GM20000 (cell line): ENCODE measurements around the gene FAM3D.

Experiments
- DNase-seq: peaks from one replicate; pipeline ENCODE4 v3.0.0; 2012; ENCODE audit warnings: low spot score
- TF ChIP-seq, protein P1 (sequence below): IDR thresholded peaks from 2 replicates; pipeline ENCODE4 v1.5.1; 2012; ENCODE audit warnings: mild to moderate bottlenecking, control low read depth; ENCODE audit errors: extremely low read depth, missing control alignments

Gene FAM3D

DNA sequence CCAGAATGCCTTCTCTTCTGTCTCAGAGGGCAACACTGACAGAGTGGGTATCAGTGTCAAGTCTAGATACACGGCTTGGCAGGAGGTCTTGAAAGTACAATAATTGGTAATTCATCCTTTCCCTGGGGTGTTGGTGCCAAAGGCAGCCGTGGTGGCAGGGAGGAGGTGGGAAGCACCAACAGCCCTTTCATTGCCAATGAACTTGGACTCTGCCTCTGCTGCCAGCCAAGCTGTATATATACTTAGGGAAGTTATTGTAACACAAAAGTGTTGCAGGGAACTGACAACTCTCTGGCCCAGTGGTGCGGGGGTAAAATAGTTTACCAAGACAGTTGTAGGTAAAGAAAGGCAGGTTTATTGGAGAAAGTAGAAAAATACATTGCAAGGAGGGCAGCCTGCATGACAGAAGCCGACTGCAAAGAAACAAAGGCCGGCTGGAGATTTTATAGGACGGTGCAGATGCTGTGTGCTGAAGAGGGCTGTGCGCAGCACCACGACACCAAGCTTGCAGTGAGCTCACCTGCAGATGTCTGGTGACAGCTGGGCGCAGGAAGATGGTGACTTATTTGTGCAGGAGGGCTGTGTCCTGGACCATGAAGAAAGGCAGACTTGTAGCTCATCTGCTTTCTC lies 4.0 kb upstream of the FAM3D start:
- TF ChIP-seq, protein P1, sequence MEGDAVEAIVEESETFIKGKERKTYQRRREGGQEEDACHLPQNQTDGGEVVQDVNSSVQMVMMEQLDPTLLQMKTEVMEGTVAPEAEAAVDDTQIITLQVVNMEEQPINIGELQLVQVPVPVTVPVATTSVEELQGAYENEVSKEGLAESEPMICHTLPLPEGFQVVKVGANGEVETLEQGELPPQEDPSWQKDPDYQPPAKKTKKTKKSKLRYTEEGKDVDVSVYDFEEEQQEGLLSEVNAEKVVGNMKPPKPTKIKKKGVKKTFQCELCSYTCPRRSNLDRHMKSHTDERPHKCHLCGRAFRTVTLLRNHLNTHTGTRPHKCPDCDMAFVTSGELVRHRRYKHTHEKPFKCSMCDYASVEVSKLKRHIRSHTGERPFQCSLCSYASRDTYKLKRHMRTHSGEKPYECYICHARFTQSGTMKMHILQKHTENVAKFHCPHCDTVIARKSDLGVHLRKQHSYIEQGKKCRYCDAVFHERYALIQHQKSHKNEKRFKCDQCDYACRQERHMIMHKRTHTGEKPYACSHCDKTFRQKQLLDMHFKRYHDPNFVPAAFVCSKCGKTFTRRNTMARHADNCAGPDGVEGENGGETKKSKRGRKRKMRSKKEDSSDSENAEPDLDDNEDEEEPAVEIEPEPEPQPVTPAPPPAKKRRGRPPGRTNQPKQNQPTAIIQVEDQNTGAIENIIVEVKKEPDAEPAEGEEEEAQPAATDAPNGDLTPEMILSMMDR, result no peak
- no peak for DNase-seq

DNA sequence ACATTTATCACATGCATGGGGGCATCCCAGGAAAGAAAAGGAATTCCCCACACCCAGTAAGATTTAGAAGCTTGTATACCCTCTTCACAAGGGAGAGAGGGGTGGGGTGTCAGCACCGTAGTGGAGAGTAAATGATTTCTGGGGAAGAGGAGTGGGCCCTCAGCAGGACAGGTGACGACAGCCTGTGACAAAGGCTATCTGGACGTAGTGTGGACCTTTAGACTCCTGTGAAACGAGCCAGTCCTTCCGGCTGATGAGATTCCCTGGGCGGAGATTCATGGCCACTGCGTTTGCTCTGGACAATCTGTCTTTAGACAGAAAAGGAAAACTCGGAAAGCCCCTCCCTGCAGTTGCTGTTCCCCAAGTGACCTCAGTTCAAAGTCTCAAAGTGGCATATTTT lies 1.7 kb upstream of the FAM3D start:
- DNase-seq, result no peak
- TF ChIP-seq, protein P1, result no peak

DNA sequence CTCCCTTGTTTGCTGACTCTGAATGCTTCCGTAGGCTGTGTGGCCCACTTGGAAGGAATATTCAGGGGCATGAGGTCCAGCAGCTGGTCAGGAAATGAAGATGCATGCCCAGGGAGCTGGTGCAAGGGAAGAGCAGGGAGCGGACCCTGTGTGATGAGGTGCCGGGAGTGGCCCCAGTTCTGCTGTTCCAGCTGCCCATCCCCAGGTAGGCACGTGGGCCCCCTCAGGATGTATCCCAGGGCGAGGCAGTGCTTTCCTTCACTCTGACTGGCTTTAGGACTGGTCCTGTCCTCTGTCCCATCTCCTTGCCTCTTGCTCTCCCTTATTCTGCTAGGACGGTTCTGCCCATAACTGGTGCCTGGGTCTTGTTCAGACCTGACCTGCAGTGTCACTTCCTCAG lies 1.1 kb upstream of the FAM3D start:
- TF ChIP-seq, protein P1, result no peak
- DNase-seq, result no peak

DNA sequence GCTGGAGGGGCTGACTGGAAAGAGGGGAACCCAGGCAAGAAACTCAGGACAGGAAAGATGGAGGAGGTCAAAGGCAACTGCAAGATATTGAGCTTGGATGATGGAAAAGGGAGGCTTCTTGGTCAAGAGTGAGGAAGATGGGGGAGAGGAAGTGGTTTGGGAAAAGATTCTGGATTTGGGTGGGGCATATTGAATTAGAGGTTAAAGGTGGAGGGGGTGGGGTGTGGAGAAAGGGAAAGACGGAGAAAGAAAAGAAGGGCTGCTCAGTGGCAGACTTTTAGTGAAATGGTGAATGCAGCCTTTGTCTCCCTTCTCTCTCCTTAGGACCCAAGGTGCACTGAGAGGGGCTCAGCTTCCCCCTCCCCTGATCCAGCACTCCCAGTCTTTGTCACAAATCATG lies 655 bp upstream of the FAM3D start:
- TF ChIP-seq, protein P1, result no peak
- no peak for DNase-seq

DNA sequence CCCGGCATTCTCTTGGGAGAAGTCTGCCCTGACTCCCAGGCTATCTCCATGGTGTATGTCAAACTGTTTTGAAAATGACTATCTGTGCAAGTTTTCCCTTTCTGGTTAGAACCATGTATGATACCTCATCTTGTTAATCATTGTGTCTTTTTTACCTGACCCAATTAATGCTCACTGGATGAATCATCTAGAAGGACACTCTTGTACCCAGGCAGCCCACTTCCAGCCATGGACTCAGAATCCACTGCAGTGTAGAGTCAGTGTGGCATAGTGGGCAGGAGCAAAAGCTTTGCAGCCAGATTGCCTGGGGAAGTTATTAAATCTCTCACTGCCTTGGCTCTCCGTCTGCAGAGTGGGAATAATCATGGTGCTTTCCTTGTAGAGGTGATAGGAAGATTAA lies 1.2 kb downstream of the FAM3D start:
- TF ChIP-seq, protein P1, result no peak
- DNase-seq, result no peak

DNA sequence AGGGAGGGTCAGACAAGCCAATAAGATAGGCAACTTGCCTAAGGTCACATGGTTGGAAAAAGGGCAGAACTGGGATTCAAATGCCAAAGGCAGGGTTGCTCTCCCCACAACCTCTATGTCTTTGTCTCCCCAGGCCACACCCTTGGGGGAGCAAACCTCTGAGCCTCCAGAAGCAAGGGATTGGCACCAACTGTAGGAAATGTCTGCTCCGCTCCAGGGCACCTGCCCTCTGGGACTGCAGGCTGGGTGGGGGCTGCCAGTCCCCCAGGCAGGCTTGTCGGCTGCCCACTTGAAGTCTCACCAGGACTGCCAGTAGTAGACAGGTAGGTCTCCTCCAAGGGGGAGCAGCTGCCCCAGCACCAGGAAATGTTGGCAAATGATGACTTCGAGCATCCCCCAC lies 2.0 kb downstream of the FAM3D start:
- TF ChIP-seq, protein P1, result no peak
- DNase-seq, result no peak

DNA sequence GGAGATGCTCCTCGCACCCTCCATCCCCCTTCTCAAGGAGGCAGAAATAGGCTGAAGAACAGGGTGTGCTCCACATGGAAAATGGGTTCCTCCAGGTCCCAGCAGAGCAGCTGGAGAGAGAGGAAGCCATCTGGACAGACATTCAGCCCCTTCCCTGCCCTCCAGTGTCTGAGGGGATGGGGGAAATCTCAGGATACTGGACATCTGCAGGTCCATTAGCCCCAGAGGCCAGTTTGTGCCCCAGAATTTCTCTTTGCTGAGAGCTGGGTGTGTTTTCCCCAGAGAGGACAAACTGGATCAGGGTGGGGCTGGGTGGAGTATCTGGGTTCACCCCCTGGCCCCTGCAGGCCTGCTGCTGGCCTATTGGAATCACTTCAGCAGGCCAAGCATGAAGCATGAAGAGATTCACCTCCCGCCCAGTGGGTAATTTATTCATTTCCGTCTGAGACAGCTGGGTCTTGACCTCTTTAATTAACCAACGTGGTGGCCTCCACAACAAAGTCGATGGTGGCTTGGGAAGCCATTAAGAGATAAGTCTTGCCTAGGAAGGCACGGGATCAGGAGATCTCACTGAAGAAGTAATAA lies 4.6 kb downstream of the FAM3D start:
- no peak for DNase-seq
- TF ChIP-seq, protein P1, result no peak
